D721Med (cell line): ENCODE data around the gene MS4A18.
A peak's percentile ranks its signal among the peaks of the same experiment; 100 is the strongest.

Experiments used
- DNase-seq: peaks from one replicate; pipeline ENCODE4 v3.0.0; 2011; ENCODE audit warnings: low spot score; ENCODE audit not compliant: insufficient read length
- FAIRE-seq: peaks from 2 replicates; lab custom pipeline; 2011; peaks lifted over from hg19 to GRCh38; lab: Jason Lieb, UNC
- TF ChIP-seq, protein P1 (sequence below): IDR thresholded peaks from 2 replicates; pipeline ENCODE4 v1.5.1; 2012; ENCODE audit warnings: mild to moderate bottlenecking, control low read depth; ENCODE audit not compliant: insufficient read depth; ENCODE audit errors: missing control alignments

Gene MS4A18

GRCh38 chr11:60774726-60775125 lies 50.2 kb downstream of the MS4A18 start:
- FAIRE-seq, result no peak
- no peak for DNase-seq
- TF ChIP-seq, protein P1, sequence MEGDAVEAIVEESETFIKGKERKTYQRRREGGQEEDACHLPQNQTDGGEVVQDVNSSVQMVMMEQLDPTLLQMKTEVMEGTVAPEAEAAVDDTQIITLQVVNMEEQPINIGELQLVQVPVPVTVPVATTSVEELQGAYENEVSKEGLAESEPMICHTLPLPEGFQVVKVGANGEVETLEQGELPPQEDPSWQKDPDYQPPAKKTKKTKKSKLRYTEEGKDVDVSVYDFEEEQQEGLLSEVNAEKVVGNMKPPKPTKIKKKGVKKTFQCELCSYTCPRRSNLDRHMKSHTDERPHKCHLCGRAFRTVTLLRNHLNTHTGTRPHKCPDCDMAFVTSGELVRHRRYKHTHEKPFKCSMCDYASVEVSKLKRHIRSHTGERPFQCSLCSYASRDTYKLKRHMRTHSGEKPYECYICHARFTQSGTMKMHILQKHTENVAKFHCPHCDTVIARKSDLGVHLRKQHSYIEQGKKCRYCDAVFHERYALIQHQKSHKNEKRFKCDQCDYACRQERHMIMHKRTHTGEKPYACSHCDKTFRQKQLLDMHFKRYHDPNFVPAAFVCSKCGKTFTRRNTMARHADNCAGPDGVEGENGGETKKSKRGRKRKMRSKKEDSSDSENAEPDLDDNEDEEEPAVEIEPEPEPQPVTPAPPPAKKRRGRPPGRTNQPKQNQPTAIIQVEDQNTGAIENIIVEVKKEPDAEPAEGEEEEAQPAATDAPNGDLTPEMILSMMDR, result no peak

GRCh38 chr11:60775420-60775961 lies 51.0 kb downstream of the MS4A18 start:
- FAIRE-seq, result no peak
- TF ChIP-seq, protein P1, result peak; percentile 79
- DNase-seq, result peak; percentile 85

- no peak for DNase-seq
- no peak for FAIRE-seq
- TF ChIP-seq, protein P1, result no peak
Observed at GRCh38 chr11:60776167-60776566, 51.6 kb downstream of the MS4A18 start.

- TF ChIP-seq, protein P1, result no peak
- FAIRE-seq (no peak), DNase-seq (no peak)
Observed at GRCh38 chr11:60777106-60777505, 52.6 kb downstream of the MS4A18 start.

GRCh38 chr11:60777572-60777971 lies 53.1 kb downstream of the MS4A18 start:
- DNase-seq (no peak), FAIRE-seq (no peak)
- TF ChIP-seq, protein P1, result no peak

- DNase-seq, result no peak
- TF ChIP-seq, protein P1, result no peak
- no peak for FAIRE-seq
Observed at GRCh38 chr11:60780065-60780464, 55.5 kb downstream of the MS4A18 start.

DNA sequence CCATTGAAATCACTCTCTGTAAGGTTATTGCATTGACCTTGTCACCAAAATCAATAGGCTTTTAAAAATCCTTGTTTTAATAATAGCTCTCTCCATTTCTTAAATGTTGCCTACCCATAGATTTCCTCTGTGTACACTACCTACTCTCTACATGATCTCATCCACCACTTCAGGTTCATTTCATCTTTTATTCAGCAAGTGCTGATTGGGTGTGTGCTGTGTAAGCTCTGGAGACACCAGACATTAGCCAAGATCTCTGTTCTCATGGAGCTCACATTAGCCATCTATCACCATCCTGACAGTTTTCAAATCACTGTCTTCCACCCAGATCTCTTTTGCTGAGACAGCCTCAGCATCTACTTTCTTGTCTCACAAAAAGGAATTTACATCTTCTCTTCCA lies 56.3 kb downstream of the MS4A18 start:
- no peak for FAIRE-seq
- TF ChIP-seq, protein P1, result no peak
- no peak for DNase-seq
